GM12878 (cell line): ENCODE measurements around the gene SKOR2. TPM values are rescaled to one million over a fixed set of nuclear protein-coding genes. Genes with fewer than 3 reads are reported as not detected.
A peak's percentile ranks its signal among the peaks of the same experiment; 100 is the strongest.

Experiments used
- ATAC-seq: fragments of 200-7000 bp; cut with Tn5 transposase; 3 replicates; pipeline ENCODE4 v1.9.1; 2020; ENCODE audit warnings: mild to moderate bottlenecking, moderate library complexity
- BruUV-seq: library from RNA; stranded (reverse); fragments of 400-500 nt; replicated peaks from 2 replicates; lab custom pipeline; 2021; lab: Mats Ljungman, UMichigan
- CTCF ChIA-PET: fragments of 300-600 bp; sonication (Branson Sonifier 250); formaldehyde crosslinking; extraction: SDS; loops from one replicate; lab custom pipeline; 2021; ENCODE audit warnings: inconsistent platforms; lab: Yijun Ruan, JAX
- POLR2A ChIA-PET: fragments of 350-600 bp; formaldehyde crosslinking; extraction: SDS; loops from one replicate; lab custom pipeline; 2021; ENCODE audit warnings: inconsistent platforms; lab: Charles Lee
- RAD21 ChIA-PET: fragments of 300-600 bp; sonication (Branson Sonifier 250); formaldehyde crosslinking; loops from one replicate; lab custom pipeline; 2023; ENCODE audit warnings: antibody characterized with exemption; ENCODE audit not compliant: unreplicated experiment; lab: Charles Lee
- SMC1A ChIA-PET: fragments of 300-600 bp; sonication (Branson Sonifier 250); formaldehyde crosslinking; loops from one replicate; lab custom pipeline; 2023; ENCODE audit not compliant: unreplicated experiment, uncharacterized antibody; lab: Charles Lee
- DNase-seq: peaks from one replicate; pipeline ENCODE4 v3.0.0-alpha.2; 2011; ENCODE audit warnings: low read depth, low spot score
- FAIRE-seq: peaks from 3 replicates; lab custom pipeline; 2011; peaks lifted over from hg19 to GRCh38; lab: Jason Lieb, UNC
- H2AFZ ChIP-seq: 2 replicates; pipeline ENCODE4 v1.6.0; 2011; ENCODE audit warnings: low read depth, low read length, control low read depth; ENCODE audit not compliant: control insufficient read depth
- H3K27ac ChIP-seq: 2 replicates; pipeline ENCODE4 v1.5.1; 2011; ENCODE audit warnings: control low read depth; ENCODE audit not compliant: control insufficient read depth, insufficient read depth
- H3K27me3 ChIP-seq, 2 experiments: replicated peaks in 1 of 2; 2 replicates each; pipeline versions ENCODE4 v1.6.0 to v1.6.1; 2011; ENCODE audit warnings: low read length in 1 of 2; ENCODE audit not compliant: control insufficient read depth in 2 of 2, insufficient read depth in 2 of 2
- H3K36me3 ChIP-seq, 2 experiments: 2 replicates each; pipeline ENCODE4 v1.5.1; 2011; ENCODE audit warnings: low read length in 1 of 2; ENCODE audit not compliant: control insufficient read depth in 2 of 2, insufficient read depth in 2 of 2
- H3K4me1 ChIP-seq: 2 replicates; pipeline ENCODE4 v1.6.1; 2011; ENCODE audit warnings: mild to moderate bottlenecking, low read length, moderate library complexity, mixed read lengths; ENCODE audit not compliant: control insufficient read depth, insufficient read depth
- H3K4me2 ChIP-seq: 2 replicates; pipeline ENCODE4 v1.6.0; 2011; ENCODE audit warnings: control low read depth; ENCODE audit not compliant: control insufficient read depth, insufficient read depth
- H3K4me3 ChIP-seq: fragments of 200-600 bp; sonication (generic); 2 replicates; pipeline ENCODE4 v1.5.1; 2016
- H3K79me2 ChIP-seq: 2 replicates; pipeline ENCODE4 v1.6.0; 2011; ENCODE audit warnings: low read length; ENCODE audit not compliant: control insufficient read depth, insufficient read depth
- H3K9ac ChIP-seq: 2 replicates; pipeline ENCODE4 v1.8.0; 2011; ENCODE audit warnings: low read length, control low read depth, mixed read lengths; ENCODE audit not compliant: control insufficient read depth, insufficient read depth
- H3K9me3 ChIP-seq: replicated peaks from 3 replicates; pipeline ENCODE4 v1.5.1; 2011; ENCODE audit warnings: mild to moderate bottlenecking, low read length; ENCODE audit not compliant: control insufficient read depth, insufficient read depth
- H4K20me1 ChIP-seq: 2 replicates; pipeline ENCODE4 v1.6.0; 2011; ENCODE audit not compliant: control insufficient read depth, insufficient read depth
- ATF7 ChIP-seq: fragments of 450-650 bp; IDR thresholded peaks from 2 replicates; pipeline ENCODE4 v1.6.1; 2016; ENCODE audit warnings: low read depth, mild to moderate bottlenecking
- CUX1 ChIP-seq: IDR thresholded peaks from 2 replicates; pipeline ENCODE4 v1.6.1; 2012; ENCODE audit warnings: improper control_type of control experiment, low read depth, low read length; ENCODE audit not compliant: insufficient replicate concordance
- LARP7 ChIP-seq: fragments of 450-650 bp; IDR thresholded peaks from 2 replicates; pipeline ENCODE4 v1.6.1; 2017; ENCODE audit warnings: mild to moderate bottlenecking
- NBN ChIP-seq: fragments of 450-650 bp; IDR thresholded peaks from 2 replicates; pipeline ENCODE4 v1.6.1; 2016
- POLR2A ChIP-seq: IDR thresholded peaks from 2 replicates; pipeline ENCODE4 v1.6.1; 2011; ENCODE audit warnings: low read depth, mild to moderate bottlenecking, low read length
- POU2F2 ChIP-seq: IDR thresholded peaks from 3 replicates; pipeline ENCODE4 v1.6.1; 2011; ENCODE audit warnings: low read depth, mild to moderate bottlenecking, low read length, borderline replicate concordance
- SIX5 ChIP-seq: IDR thresholded peaks from 2 replicates; pipeline ENCODE4 v1.6.1; 2011; ENCODE audit warnings: mild to moderate bottlenecking, low read depth, low read length, moderate library complexity; ENCODE audit not compliant: severe bottlenecking
- SREBF2 ChIP-seq: IDR thresholded peaks from 2 replicates; pipeline ENCODE4 v1.6.1; 2012; ENCODE audit warnings: mild to moderate bottlenecking, low read length
- SRF ChIP-seq, 2 experiments: IDR thresholded peaks; 2 replicates each; pipeline ENCODE4 v1.6.1; 2011; ENCODE audit warnings: low read depth in 2 of 2, low read length in 2 of 2, mild to moderate bottlenecking in 1 of 2, moderate library complexity in 1 of 2
- USF1 ChIP-seq: IDR thresholded peaks from 2 replicates; pipeline ENCODE4 v1.6.1; 2011; ENCODE audit warnings: borderline replicate concordance, low read depth, mild to moderate bottlenecking, moderate library complexity, mixed read lengths, low read length; ENCODE audit not compliant: insufficient read depth; ENCODE audit errors: extremely low read length
- ZNF24 ChIP-seq: fragments of 450-650 bp; IDR thresholded peaks from 2 replicates; pipeline ENCODE4 v1.6.1; 2017; ENCODE audit warnings: antibody characterized with exemption, mild to moderate bottlenecking
- WGBS: methylation state at CpG from one replicate; pipeline ENCODE4 v1.1.6; 2016; ENCODE audit warnings: low lambda C conversion rate; ENCODE audit not compliant: insufficient replicate concordance, insufficient coverage; ENCODE audit errors: missing lambda C conversion rate; 5-methylcytosine and 5-hydroxymethylcytosine counted together
- in situ Hi-C: fragments of 300-500 bp; cut with MboI; formaldehyde crosslinking; loops from 9 replicates; pipeline ENCODE4 v1.14.3; 2018; ENCODE audit warnings: mixed read lengths
- intact Hi-C: fragments of 100-400 bp; cut with micrococcal nuclease; formaldehyde crosslinking; loops from one replicate; pipeline ENCODE4 v1.14.2; 2022; ENCODE audit not compliant: unreplicated experiment
- polyA plus RNA-seq, 11 experiments: library from polyadenylated mRNA; depleted of rRNA in 4 of 11; unstranded in 6 of 11; stranded (reverse) in 5 of 11; fragments of >200 nt; fragmentation: Nextera tagmentation in 4 of 11; fragmentation: Illumina TruSeq in 1 of 11; extraction: Ambion mirVana in 4 of 11; extraction: Trizol in 1 of 11; gene quantifications; 1 replicate in 1 of 11; 2 replicates in 10 of 11; pipeline versions ENCODE4 v1.2.1 to v1.2.3, GENCODE V29; 2011 to 2016; ENCODE audit warnings: inconsistent platforms in 2 of 11, missing spikeins in 2 of 11, low read depth in 1 of 11
- total RNA-seq, 4 experiments: library from RNA; depleted of rRNA in 3 of 4; stranded (reverse); fragments of >200 nt in 3 of 4; fragmentation: Illumina TruSeq in 1 of 4; extraction: Trizol in 1 of 4; gene quantifications; 2 replicates each; pipeline versions ENCODE4 v1.2.1 to v1.2.3, GENCODE V29; 2013 to 2021

The SKOR2 gene
- total and polyA plus RNA-seq, 10 of the 15 experiments (the other 5 are each of a cell fraction or from before 2014, with no cell fraction given): not detected

- no peak for TF ChIP-seq USF1
- no peak for TF ChIP-seq LARP7
- no peak for TF ChIP-seq SIX5
Measured at GRCh38 chr18:47285456-47285855, 34.0 kb upstream of the SKOR2 start (continued).

GRCh38 chr18:47284721-47285395, 33.4 kb upstream of the SKOR2 start:
- H4K20me1 ChIP-seq: no peaks in the 10 kb centered on the region
- BruUV-seq: no TSS peak
- no peak for TF ChIP-seq POLR2A
- TF ChIP-seq SREBF2: no peak
- 0 out of 4 replicates have a peak, but pooled peaks of 1 of the 2 experiments have one; percentile 5 for TF ChIP-seq SRF (IDR thresholded peaks at IDR 0.05; ENCODE audit: low read depth in 2 of 2, low read length in 2 of 2)
- TF ChIP-seq ATF7: peak; percentile 31; the same call in 1 of the 2 replicates
- peak; percentile 53; the same call in 1 of the 3 replicates for TF ChIP-seq POU2F2
- TF ChIP-seq LARP7: no peak
- no peak for TF ChIP-seq ZNF24
- no peak for TF ChIP-seq CUX1
- no peak for TF ChIP-seq NBN
- no peak overlapping the region for H3K27ac ChIP-seq
- FAIRE-seq (no peak), DNase-seq (peak; percentile 15), ATAC-seq (peak; percentile 88)
- H3K9ac ChIP-seq: no peak overlapping the region
- ChIA-PET CTCF (no interaction called here), SMC1A (no interaction called here), RAD21 (no interaction called here), POLR2A (no interaction called here)
- WGBS: 57% methylated on average over 6 of the region's 6 CpGs
- no peaks in the 10 kb centered on the region for H3K27me3 ChIP-seq
- in situ Hi-C loops (no loop called here), intact Hi-C loops (loop anchor here (5.0 kb wide), 1 partner anchor 183 kb away; no protein-coding TSS in a partner anchor)
- no peaks in the 10 kb centered on the region for H3K79me2 ChIP-seq
- H3K9me3 ChIP-seq: peaks cover 5% of the 10 kb centered on the region
- H2AFZ ChIP-seq: peak overlapping the region; percentile 5; the same call in 1 of the 2 replicates
- H3K4me2 ChIP-seq: no peak overlapping the region
- H3K4me3 ChIP-seq: no peak overlapping the region
- no peaks in the 10 kb centered on the region for H3K4me1 ChIP-seq
- H3K36me3 ChIP-seq: no peaks in the 10 kb centered on the region
